Measurements from ENCODE around the gene OR10K1. TPM values are rescaled to one million over a fixed set of nuclear protein-coding genes. Genes with fewer than 3 reads are reported as not detected.
"Not testable (repeated sequence)": the region's sequence is repeated elsewhere in the genome, so short reads cannot be mapped to it uniquely, and the experiment has no call there.

The OR10K1 gene
- total RNA-seq, 2 donors from 2014 or later = not detected

GRCh38 chr1:158426137-158426536 is 35.5 kb upstream of the OR10K1 start, which contains the start of gene OR10K2:
TSS of gene OR10K2 (minus strand) at chr1:158426237. CDS start at chr1:158420866, 5,371 bp downstream.
- Histone ChIP-seq H3K9ac (ENCODE audit: low read depth in 2 of 2, low read length in 2 of 2) (no peak within 1 kb of the TSS), H3K36me3 (no peaks in the 10 kb centered on the region), H3K4me3 (no peak within 1 kb of the TSS), H3K4me1 (no peaks in the 10 kb centered on the region), H3K27ac (no peak within 1 kb of the TSS), H3K27me3 (no peaks in the 10 kb centered on the region), H3K9me3 (no peaks in the 10 kb centered on the region)
- intact Hi-C loops (cut with DNase I) = no loop called here
- TF ChIP-seq CTCF (IDR thresholded peaks at IDR 0.05) = no peak
- no peak for DNase-seq

GRCh38 chr1:158430163-158430562 is 31.5 kb upstream of the OR10K1 start:
- H3K9ac ChIP-seq (ENCODE audit: low read depth in 2 of 2, low read length in 2 of 2); H3K27ac ChIP-seq; H3K4me1 ChIP-seq; H3K36me3 ChIP-seq; DNase-seq; H3K27me3 ChIP-seq; intact Hi-C loops (cut with DNase I); H3K9me3 ChIP-seq; H3K4me3 ChIP-seq: not testable (repeated sequence)

GRCh38 chr1:158434741-158435140 is 26.9 kb upstream of the OR10K1 start:
- DNase-seq = no peak
- no peak for TF ChIP-seq CTCF (IDR thresholded peaks at IDR 0.05)
- Histone ChIP-seq H3K27ac (no peak overlapping the region), H3K9me3 (no peaks in the 10 kb centered on the region), H3K4me1 (no peaks in the 10 kb centered on the region), H3K27me3 (no peaks in the 10 kb centered on the region), H3K9ac (ENCODE audit: low read depth in 2 of 2, low read length in 2 of 2) (no peak overlapping the region), H3K36me3 (no peaks in the 10 kb centered on the region), H3K4me3 (no peak overlapping the region)
- intact Hi-C loops (cut with DNase I) = no loop called here

- H3K4me1 ChIP-seq = no peaks in the 10 kb centered on the region
- no peaks in the 10 kb centered on the region for H3K9me3 ChIP-seq
- H3K27ac ChIP-seq = no peak overlapping the region
- no peaks in the 10 kb centered on the region for H3K36me3 ChIP-seq
- no peak overlapping the region for H3K4me3 ChIP-seq
- H3K9ac ChIP-seq (ENCODE audit: low read depth in 2 of 2, low read length in 2 of 2) = no peak overlapping the region
- intact Hi-C loops (cut with DNase I) = no loop called here
- TF ChIP-seq CTCF (IDR thresholded peaks at IDR 0.05) = no peak
- DNase-seq = no peak
- H3K27me3 ChIP-seq = no peaks in the 10 kb centered on the region
Measured at GRCh38 chr1:158445376-158445775, 16.3 kb upstream of the OR10K1 start.

- no peak for DNase-seq
- Histone ChIP-seq H3K27me3 (no peaks in the 10 kb centered on the region), H3K9me3 (no peaks in the 10 kb centered on the region), H3K9ac (ENCODE audit: low read depth in 2 of 2, low read length in 2 of 2) (no peak overlapping the region), H3K4me3 (no peak overlapping the region), H3K36me3 (no peaks in the 10 kb centered on the region), H3K27ac (no peak overlapping the region), H3K4me1 (no peaks in the 10 kb centered on the region)
- intact Hi-C loops (cut with DNase I) = no loop called here
- no peak for TF ChIP-seq CTCF (IDR thresholded peaks at IDR 0.05)
Measured at GRCh38 chr1:158454537-158454936, 7.1 kb upstream of the OR10K1 start.

GRCh38 chr1:158457246-158457645 is 4.4 kb upstream of the OR10K1 start:
- H3K9me3 ChIP-seq = no peaks in the 10 kb centered on the region
- H3K4me1 ChIP-seq = no peaks in the 10 kb centered on the region
- TF ChIP-seq CTCF (IDR thresholded peaks at IDR 0.05) = no peak
- H3K9ac ChIP-seq (ENCODE audit: low read depth in 2 of 2, low read length in 2 of 2) = no peak overlapping the region
- no peak overlapping the region for H3K4me3 ChIP-seq
- intact Hi-C loops (cut with DNase I) = no loop called here
- H3K27me3 ChIP-seq = no peaks in the 10 kb centered on the region
- H3K36me3 ChIP-seq = no peaks in the 10 kb centered on the region
- DNase-seq = no peak
- no peak overlapping the region for H3K27ac ChIP-seq

All from colonic mucosa (tissue), 4 donors.